B cell (primary cell): Measurements from ENCODE around the gene SKAP1. TPM values are rescaled to one million over a fixed set of nuclear protein-coding genes. Genes with fewer than 3 reads are reported as not detected.
"Not testable (repeated sequence)": the region's sequence is repeated elsewhere in the genome, so short reads cannot be mapped to it uniquely, and the experiment has no call there.

Source experiments
- ATAC-seq: fragments of 200-7000 bp; cut with Tn5 transposase; one replicate; pipeline ENCODE4 v1.10.0; 2021; ENCODE audit warnings: low read depth, mild to moderate bottlenecking, moderate number of reproducible peaks, moderate library complexity
- CTCF ChIA-PET: fragments of 350-600 bp; sonication (Branson Sonifier 250); formaldehyde crosslinking; loops from one replicate; lab custom pipeline; 2021; ENCODE audit warnings: antibody characterized with exemption, inconsistent platforms; lab: Charles Lee
- POLR2A ChIA-PET: fragments of 350-600 bp; sonication (Branson Sonifier 250); formaldehyde crosslinking; loops from one replicate; lab custom pipeline; 2021; ENCODE audit warnings: antibody characterized with exemption; lab: Charles Lee
- DNase-seq: peaks from one replicate; pipeline ENCODE4 v3.0.0; 2013
- H2AFZ ChIP-seq: 2 replicates; pipeline ENCODE4 v1.6.1; 2012; ENCODE audit warnings: mild to moderate bottlenecking, low read depth, low read length; ENCODE audit not compliant: insufficient read depth, poor library complexity, severe bottlenecking
- H3K27ac ChIP-seq, 2 donors: 1 replicate in 1 of 2; 2 replicates in 1 of 2; pipeline ENCODE4 v1.5.1; 2012 to 2013; ENCODE audit warnings: low read length in 2 of 2, mild to moderate bottlenecking in 2 of 2, moderate library complexity in 1 of 2
- H3K27me3 ChIP-seq, 4 experiments: fragments of 200-600 bp in 1 of 4; sonication (generic) in 1 of 4; replicated peaks in 1 of 4; 1 replicate in 2 of 4; 2 replicates in 2 of 4; pipeline versions ENCODE4 v1.6.1 to v1.7.0; 2013 to 2016; ENCODE audit warnings: low read length in 3 of 4, mild to moderate bottlenecking in 2 of 4, mixed read lengths in 1 of 4, moderate library complexity in 1 of 4; ENCODE audit not compliant: insufficient read depth in 4 of 4, control insufficient read depth in 3 of 4; ENCODE audit errors: control extremely low read depth in 1 of 4
- H3K36me3 ChIP-seq, 2 experiments: replicated peaks in 1 of 2; 1 replicate in 1 of 2; 2 replicates in 1 of 2; pipeline versions ENCODE4 v1.6.1 to v1.7.1; 2013; ENCODE audit warnings: low read length in 1 of 2; ENCODE audit not compliant: insufficient read depth in 2 of 2, control insufficient read depth in 1 of 2; ENCODE audit errors: control extremely low read depth in 1 of 2, extremely low read depth in 1 of 2
- H3K4me1 ChIP-seq, 2 donors: fragments of 200-600 bp in 1 of 2; sonication (generic) in 1 of 2; 1 replicate in 1 of 2; 2 replicates in 1 of 2; pipeline versions ENCODE4 v1.5.1 to v1.6.1; 2013 to 2017; ENCODE audit warnings: low read length in 2 of 2; ENCODE audit not compliant: control insufficient read depth in 2 of 2, insufficient read depth in 2 of 2
- H3K4me2 ChIP-seq: replicated peaks from 2 replicates; pipeline ENCODE3; 2012; ENCODE audit warnings: mild to moderate bottlenecking, low read depth, low read length; ENCODE audit not compliant: poor library complexity, severe bottlenecking
- H3K4me3 ChIP-seq, 5 experiments: fragments of 200-600 bp in 1 of 5; sonication (generic) in 1 of 5; 1 replicate in 3 of 5; 2 replicates in 2 of 5; pipeline versions ENCODE4 v1.5.1 to v1.7.0; 2011 to 2016; ENCODE audit warnings: low read length in 4 of 5, mild to moderate bottlenecking in 4 of 5, low read depth in 2 of 5, control low read depth in 1 of 5, moderate library complexity in 1 of 5; ENCODE audit not compliant: insufficient read depth in 1 of 5; ENCODE audit errors: control extremely low read depth in 1 of 5, extremely low read depth in 1 of 5
- H3K79me2 ChIP-seq: fragments of 200-600 bp; sonication (generic); one replicate; pipeline ENCODE4 v1.6.0; 2016; ENCODE audit warnings: low read length; ENCODE audit not compliant: control insufficient read depth, insufficient read depth
- H3K9ac ChIP-seq: fragments of 200-600 bp; sonication (generic); 2 replicates; pipeline ENCODE4 v1.6.1; 2017; ENCODE audit warnings: mild to moderate bottlenecking, low read length, moderate library complexity
- H3K9me3 ChIP-seq, 3 donors: one replicate each; pipeline versions ENCODE4 v1.6.1 to v1.7.1; 2013; ENCODE audit warnings: low read length in 2 of 3; ENCODE audit not compliant: control insufficient read depth in 2 of 3, insufficient read depth in 1 of 3; ENCODE audit errors: control extremely low read depth in 1 of 3
- H4K20me1 ChIP-seq: 2 replicates; pipeline ENCODE4 v1.6.0; 2012; ENCODE audit warnings: mild to moderate bottlenecking, low read length; ENCODE audit not compliant: insufficient read depth, control insufficient read depth, poor library complexity, severe bottlenecking
- H3K27ac Mint-ChIP-seq: one replicate; pipeline ENCODE4 v1.8.0; 2021; ENCODE audit warnings: mixed read lengths
- H3K27me3 Mint-ChIP-seq: one replicate; pipeline ENCODE4 v1.8.0; 2021; ENCODE audit warnings: mixed read lengths
- H3K4me1 Mint-ChIP-seq: one replicate; pipeline ENCODE4 v1.8.0; 2021; ENCODE audit warnings: mixed read lengths
- H3K4me3 Mint-ChIP-seq: one replicate; pipeline ENCODE4 v1.8.0; 2021; ENCODE audit warnings: mixed read lengths
- H3K9me3 Mint-ChIP-seq: one replicate; pipeline ENCODE4 v1.8.0; 2022; ENCODE audit warnings: mixed read lengths; ENCODE audit not compliant: insufficient read depth
- CTCF ChIP-seq: fragments of 200-600 bp; IDR thresholded peaks from one replicate; pipeline ENCODE4 v1.8.0; 2022; ENCODE audit warnings: antibody characterized with exemption, mild to moderate bottlenecking
- EZH2 ChIP-seq: IDR thresholded peaks from 2 replicates; pipeline ENCODE4 v1.6.1; 2012; ENCODE audit warnings: borderline replicate concordance, low read depth, mild to moderate bottlenecking, moderate library complexity, low read length; ENCODE audit not compliant: insufficient read depth, poor library complexity, severe bottlenecking
- WGBS: methylation state at CpG from one replicate; pipeline ENCODE4 v1.1.5; 2013; ENCODE audit warnings: missing lambda C conversion rate; ENCODE audit not compliant: insufficient coverage; 5-methylcytosine and 5-hydroxymethylcytosine counted together
- intact Hi-C: fragments of 100-400 bp; cut with micrococcal nuclease; formaldehyde crosslinking; loops from one replicate; pipeline ENCODE4 v1.10.0; 2022
- polyA plus RNA-seq: library from polyadenylated mRNA; depleted of rRNA; stranded (reverse); fragments of >200 nt; gene quantifications from 2 replicates; pipeline ENCODE4 v1.2.3, GENCODE V29; 2012
- total RNA-seq, 2 donors: library from RNA; stranded (reverse); fragments of 120-200 nt in 1 of 2; gene quantifications; 1 replicate in 1 of 2; 2 replicates in 1 of 2; pipeline versions ENCODE4 v1.2.3 to v1.2.4, GENCODE V29; 2013 to 2022

SKAP1 gene
- total and polyA plus RNA-seq, 2 donors (not counting 1 experiment from before 2014, with no cell fraction given): 33.1 to 37.3 TPM

- Mint-ChIP-seq H3K27me3 (no peaks in the 10 kb centered on the region), H3K4me3 (no peak overlapping the region), H3K4me1 (no peaks in the 10 kb centered on the region), H3K27ac (no peak overlapping the region), H3K9me3 (no peaks in the 10 kb centered on the region)
- WGBS: 100% methylated on average over 9 of the region's 10 CpGs
- H3K27me3 ChIP-seq: no peaks in the 10 kb centered on the region
- no peaks in the 10 kb centered on the region for H3K9me3 ChIP-seq
- no peaks in the 10 kb centered on the region for H3K79me2 ChIP-seq
- ChIA-PET POLR2A (no interaction called here), CTCF (no interaction called here)
- intact Hi-C loops: no loop called here
- DNase-seq (no peak), ATAC-seq (no peak)
- no peak overlapping the region for H3K27ac ChIP-seq
- no peak overlapping the region for H3K4me3 ChIP-seq
- TF ChIP-seq CTCF: no peak
- no peak for TF ChIP-seq EZH2
- H2AFZ ChIP-seq: no peak overlapping the region
- no peaks in the 10 kb centered on the region for H4K20me1 ChIP-seq
- no peaks in the 10 kb centered on the region for H3K4me1 ChIP-seq
- peaks cover 0 to 3% of the 10 kb centered on the region in 2 experiments for H3K36me3 ChIP-seq
- no peak overlapping the region for H3K9ac ChIP-seq
- no peak overlapping the region for H3K4me2 ChIP-seq
Observed at GRCh38 chr17:48209973-48210372, 220.0 kb downstream of the SKAP1 start.

GRCh38 chr17:48207776-48208544 is 222.1 kb downstream of the SKAP1 start:
- Mint-ChIP-seq H3K9me3 (no peaks in the 10 kb centered on the region), H3K4me1 (no peaks in the 10 kb centered on the region), H3K27me3 (no peaks in the 10 kb centered on the region), H3K4me3 (no peak overlapping the region), H3K27ac (no peak overlapping the region)
- H3K79me2 ChIP-seq: no peaks in the 10 kb centered on the region
- no peaks in the 10 kb centered on the region for H3K9me3 ChIP-seq
- TF ChIP-seq EZH2 (no peak), CTCF (no peak)
- intact Hi-C loops: no loop called here
- peaks cover 0 to 3% of the 10 kb centered on the region in 2 experiments for H3K36me3 ChIP-seq
- no peaks in the 10 kb centered on the region for H4K20me1 ChIP-seq
- H2AFZ ChIP-seq: no peak overlapping the region
- no peak for DNase-seq
- no peak overlapping the region for H3K4me2 ChIP-seq
- H3K27me3 ChIP-seq: no peaks in the 10 kb centered on the region
- ChIA-PET CTCF (interaction anchor here (0.7 kb wide), 1 partner anchor 66 kb away, joined by 3 read pairs; no protein-coding TSS in a partner anchor), POLR2A (interaction anchor here (0.7 kb wide), 1 partner anchor 1268 kb away, joined by 4 read pairs; no protein-coding TSS in a partner anchor)
- H3K4me1 ChIP-seq: no peaks in the 10 kb centered on the region
- 100% methylated on average over 1 of the region's 7 CpGs for WGBS
- H3K4me3 ChIP-seq: no peak overlapping the region
- no peak for ATAC-seq
- no peak overlapping the region for H3K9ac ChIP-seq
- no peak overlapping the region for H3K27ac ChIP-seq

- POLR2A ChIA-PET: interaction anchor here (0.7 kb wide), 1 partner anchor 1267 kb away, joined by 4 read pairs; no protein-coding TSS in a partner anchor
- H3K27me3 Mint-ChIP-seq, H3K36me3 ChIP-seq, DNase-seq, H3K27ac Mint-ChIP-seq, H2AFZ ChIP-seq, intact Hi-C loops, H3K9me3 Mint-ChIP-seq, H3K4me3 Mint-ChIP-seq, H3K4me2 ChIP-seq, H3K27me3 ChIP-seq, H3K79me2 ChIP-seq, H3K4me1 ChIP-seq, H3K4me1 Mint-ChIP-seq, CTCF ChIA-PET, H3K27ac ChIP-seq, H3K4me3 ChIP-seq, ATAC-seq, H4K20me1 ChIP-seq, H3K9ac ChIP-seq, H3K9me3 ChIP-seq: not testable (repeated sequence)
- WGBS: 80% methylated on average over 1 of the region's 4 CpGs
Observed at GRCh38 chr17:48207036-48207435, 223.0 kb downstream of the SKAP1 start.
